Adrenal gland (tissue), 5 donors: ENCODE measurements around the gene MST1R.
"Not testable (repeated sequence)": the region's sequence is repeated elsewhere in the genome, so short reads cannot be mapped to it uniquely, and the experiment has no call there.

Experiments used
- POLR2A ChIP-seq, 2 donors: fragments of 450-650 bp; IDR thresholded peaks; one replicate each; pipeline ENCODE4 v1.6.1; 2017; ENCODE audit warnings: antibody characterized with exemption in 2 of 2, mild to moderate bottlenecking in 2 of 2, moderate library complexity in 1 of 2
- TF ChIP-seq, protein P1 (sequence below), 6 experiments: fragments of 450-650 bp in 4 of 6; fragments of 200-600 bp in 2 of 6; sonication (generic) in 1 of 6; IDR thresholded peaks; 1 replicate in 5 of 6; 2 replicates in 1 of 6; pipeline versions ENCODE4 v1.5.1 to v1.8.0; 2016 to 2021; ENCODE audit warnings: antibody characterized with exemption in 6 of 6, mild to moderate bottlenecking in 2 of 6, moderate library complexity in 1 of 6
- donor health status: DM: no; HTN: no; CAD: no.

- TF ChIP-seq, protein P1, sequence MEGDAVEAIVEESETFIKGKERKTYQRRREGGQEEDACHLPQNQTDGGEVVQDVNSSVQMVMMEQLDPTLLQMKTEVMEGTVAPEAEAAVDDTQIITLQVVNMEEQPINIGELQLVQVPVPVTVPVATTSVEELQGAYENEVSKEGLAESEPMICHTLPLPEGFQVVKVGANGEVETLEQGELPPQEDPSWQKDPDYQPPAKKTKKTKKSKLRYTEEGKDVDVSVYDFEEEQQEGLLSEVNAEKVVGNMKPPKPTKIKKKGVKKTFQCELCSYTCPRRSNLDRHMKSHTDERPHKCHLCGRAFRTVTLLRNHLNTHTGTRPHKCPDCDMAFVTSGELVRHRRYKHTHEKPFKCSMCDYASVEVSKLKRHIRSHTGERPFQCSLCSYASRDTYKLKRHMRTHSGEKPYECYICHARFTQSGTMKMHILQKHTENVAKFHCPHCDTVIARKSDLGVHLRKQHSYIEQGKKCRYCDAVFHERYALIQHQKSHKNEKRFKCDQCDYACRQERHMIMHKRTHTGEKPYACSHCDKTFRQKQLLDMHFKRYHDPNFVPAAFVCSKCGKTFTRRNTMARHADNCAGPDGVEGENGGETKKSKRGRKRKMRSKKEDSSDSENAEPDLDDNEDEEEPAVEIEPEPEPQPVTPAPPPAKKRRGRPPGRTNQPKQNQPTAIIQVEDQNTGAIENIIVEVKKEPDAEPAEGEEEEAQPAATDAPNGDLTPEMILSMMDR (IDR thresholded peaks at IDR 0.05): not testable (repeated sequence)
- not testable (repeated sequence) for TF ChIP-seq POLR2A (IDR thresholded peaks at IDR 0.05)
Observed at GRCh38 chr3:49904448-49904847, 775 bp upstream of the MST1R start.
